OCI-LY7 (cell line): Measurements from ENCODE around the gene CPNE1.

Experiments used
- CTCF ChIP-seq: fragments of 200-600 bp; sonication (generic); conservative IDR thresholded peaks from 2 replicates; pipeline ENCODE4 v1.5.1; 2014; ENCODE audit warnings: mild to moderate bottlenecking, antibody characterized with exemption, low read length, moderate library complexity, mixed read lengths
- EZH2phosphoT487 ChIP-seq: fragments of 200-600 bp; sonication (generic); IDR thresholded peaks from 2 replicates; pipeline ENCODE4 v1.6.1; 2018; ENCODE audit warnings: low read depth, borderline replicate concordance, mild to moderate bottlenecking, mixed run types, antibody characterized with exemption, low read length, moderate library complexity, mixed read lengths

GRCh38 chr20:35695978-35696377, 31.3 kb upstream of the CPNE1 start:
- TF ChIP-seq CTCF: no peak
- TF ChIP-seq EZH2phosphoT487: no peak
